Measurements from ENCODE around the gene GNG12. TPM values are rescaled to one million over a fixed set of nuclear protein-coding genes. Genes with fewer than 3 reads are reported as not detected.

The GNG12 gene
- polyA plus RNA-seq, 3 donors, result 0.03 TPM; not detected in 2

DNA sequence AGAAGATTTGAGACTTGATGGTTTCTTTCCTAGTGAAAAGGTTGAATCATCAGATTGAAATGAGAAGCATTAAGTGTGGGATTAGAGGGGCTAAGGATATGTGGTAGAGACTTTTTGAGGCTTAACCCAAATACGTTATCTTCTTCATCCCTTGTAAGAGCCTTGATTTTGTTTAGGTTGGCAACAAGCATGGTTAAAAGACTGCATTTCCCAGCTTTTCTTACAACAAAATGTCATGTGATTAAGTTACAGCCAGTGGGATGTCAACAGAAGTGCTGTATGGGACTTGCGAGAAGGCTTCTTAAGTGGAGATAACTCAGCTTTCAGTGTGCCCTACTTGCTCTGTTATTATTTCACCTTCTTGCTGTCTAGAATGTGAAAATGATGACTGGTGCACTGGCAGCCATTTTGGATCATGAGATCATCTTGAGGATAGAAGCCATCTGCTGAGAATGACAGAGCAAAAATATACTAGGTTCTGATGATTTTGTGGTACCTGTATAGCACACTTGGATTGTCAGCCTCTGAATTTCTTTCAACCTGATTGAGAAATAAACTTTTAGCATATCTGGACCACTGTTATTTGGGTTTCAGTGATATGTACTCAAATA lies 41.3 kb upstream of the GNG12 start:
- WGBS (ENCODE audit: insufficient coverage), result no CpG with 5 or more reads among the region's 2 CpGs
- H3K27me3 Mint-ChIP-seq (ENCODE audit: low read depth in 3 of 3), result peaks cover 2 to 4% (median 3%) of the 10 kb centered on the region in 3 donors
- no peaks in the 10 kb centered on the region for H3K36me3 ChIP-seq (replicated peaks in 1 of 2; ENCODE audit: control insufficient read depth in 1 of 2, insufficient read depth in 2 of 2, low read length in 2 of 2)
- no peak overlapping the region for H3K4me2 ChIP-seq (replicated peaks; ENCODE audit: extremely low read depth, low read length, poor library complexity, severe bottlenecking)
- H3K4me3 Mint-ChIP-seq, result no peak overlapping the region
- TF ChIP-seq, protein P1, sequence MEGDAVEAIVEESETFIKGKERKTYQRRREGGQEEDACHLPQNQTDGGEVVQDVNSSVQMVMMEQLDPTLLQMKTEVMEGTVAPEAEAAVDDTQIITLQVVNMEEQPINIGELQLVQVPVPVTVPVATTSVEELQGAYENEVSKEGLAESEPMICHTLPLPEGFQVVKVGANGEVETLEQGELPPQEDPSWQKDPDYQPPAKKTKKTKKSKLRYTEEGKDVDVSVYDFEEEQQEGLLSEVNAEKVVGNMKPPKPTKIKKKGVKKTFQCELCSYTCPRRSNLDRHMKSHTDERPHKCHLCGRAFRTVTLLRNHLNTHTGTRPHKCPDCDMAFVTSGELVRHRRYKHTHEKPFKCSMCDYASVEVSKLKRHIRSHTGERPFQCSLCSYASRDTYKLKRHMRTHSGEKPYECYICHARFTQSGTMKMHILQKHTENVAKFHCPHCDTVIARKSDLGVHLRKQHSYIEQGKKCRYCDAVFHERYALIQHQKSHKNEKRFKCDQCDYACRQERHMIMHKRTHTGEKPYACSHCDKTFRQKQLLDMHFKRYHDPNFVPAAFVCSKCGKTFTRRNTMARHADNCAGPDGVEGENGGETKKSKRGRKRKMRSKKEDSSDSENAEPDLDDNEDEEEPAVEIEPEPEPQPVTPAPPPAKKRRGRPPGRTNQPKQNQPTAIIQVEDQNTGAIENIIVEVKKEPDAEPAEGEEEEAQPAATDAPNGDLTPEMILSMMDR (IDR thresholded peaks at IDR 0.05), result no peak
- H3K27ac ChIP-seq (ENCODE audit: low read depth in 1 of 2, low read length in 2 of 2), result no peak overlapping the region
- H3K4me1 Mint-ChIP-seq, result no peaks in the 10 kb centered on the region
- no peaks in the 10 kb centered on the region for H3K4me1 ChIP-seq (ENCODE audit: control insufficient read depth in 1 of 2, insufficient read depth in 2 of 2, low read length in 2 of 2)
- no peaks in the 10 kb centered on the region for H3K27me3 ChIP-seq (ENCODE audit: control insufficient read depth in 2 of 2, insufficient read depth in 2 of 2, low read length in 2 of 2)
- no peak overlapping the region for H3K27ac Mint-ChIP-seq
- no peak for DNase-seq
- H3K4me3 ChIP-seq (replicated peaks in 1 of 3; ENCODE audit: low read depth in 2 of 3, low read length in 3 of 3), result no peak overlapping the region
- H3K36me3 Mint-ChIP-seq, result no peaks in the 10 kb centered on the region
- intact Hi-C loops (cut with micrococcal nuclease), result no loop called here
- H3K9ac ChIP-seq (ENCODE audit: insufficient read depth, low read length, poor library complexity, severe bottlenecking), result no peak overlapping the region
- no peak overlapping the region for H2AFZ ChIP-seq (ENCODE audit: insufficient read depth, low read depth, low read length, poor library complexity, severe bottlenecking)
- H3K79me2 ChIP-seq (ENCODE audit: insufficient read depth, low read length), result no peaks in the 10 kb centered on the region
- no peaks in the 10 kb centered on the region for H3K9me3 ChIP-seq (replicated peaks in 1 of 2; ENCODE audit: control insufficient read depth in 1 of 2, insufficient read depth in 1 of 2, low read length in 2 of 2)
- no peaks in the 10 kb centered on the region for H4K20me1 ChIP-seq (ENCODE audit: insufficient read depth, low read length)
- peaks cover 0 to 13% (median 5%) of the 10 kb centered on the region in 7 donors for H3K9me3 Mint-ChIP-seq

DNA sequence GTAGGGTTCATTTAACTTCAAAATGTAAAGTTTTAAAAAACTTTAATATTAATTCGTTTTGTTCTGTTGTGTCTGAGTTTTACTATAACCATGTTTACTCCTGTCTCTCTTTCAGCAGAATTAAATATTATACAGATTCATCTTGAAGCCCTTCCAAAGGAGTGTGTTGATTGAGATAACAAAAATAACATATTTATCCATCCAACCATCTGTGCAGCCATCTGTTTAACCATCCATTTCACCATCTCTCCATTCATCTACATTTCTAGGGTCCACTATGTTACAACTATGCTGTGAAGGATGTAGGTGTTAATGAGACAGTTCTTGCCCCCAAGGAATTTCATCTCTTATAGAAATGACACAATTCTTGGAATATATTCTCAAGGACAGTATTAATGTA lies 36.0 kb upstream of the GNG12 start:
- Histone ChIP-seq H3K9me3 (replicated peaks in 1 of 2; ENCODE audit: control insufficient read depth in 1 of 2, insufficient read depth in 1 of 2, low read length in 2 of 2) (no peaks in the 10 kb centered on the region), H3K27ac (ENCODE audit: low read depth in 1 of 2, low read length in 2 of 2) (no peak overlapping the region), H3K79me2 (ENCODE audit: insufficient read depth, low read length) (no peaks in the 10 kb centered on the region), H3K4me3 (replicated peaks in 1 of 3; ENCODE audit: low read depth in 2 of 3, low read length in 3 of 3) (no peak overlapping the region), H3K27me3 (ENCODE audit: control insufficient read depth in 2 of 2, insufficient read depth in 2 of 2, low read length in 2 of 2) (no peaks in the 10 kb centered on the region), H3K9ac (ENCODE audit: insufficient read depth, low read length, poor library complexity, severe bottlenecking) (no peak overlapping the region), H3K4me1 (ENCODE audit: control insufficient read depth in 1 of 2, insufficient read depth in 2 of 2, low read length in 2 of 2) (no peaks in the 10 kb centered on the region), H4K20me1 (ENCODE audit: insufficient read depth, low read length) (no peaks in the 10 kb centered on the region), H3K36me3 (replicated peaks in 1 of 2; ENCODE audit: control insufficient read depth in 1 of 2, insufficient read depth in 2 of 2, low read length in 2 of 2) (no peaks in the 10 kb centered on the region), H2AFZ (ENCODE audit: insufficient read depth, low read depth, low read length, poor library complexity, severe bottlenecking) (no peak overlapping the region), H3K4me2 (replicated peaks; ENCODE audit: extremely low read depth, low read length, poor library complexity, severe bottlenecking) (no peak overlapping the region)
- H3K9me3 Mint-ChIP-seq, result peaks cover 0 to 7% (median 2%) of the 10 kb centered on the region in 7 donors
- H3K27me3 Mint-ChIP-seq (ENCODE audit: low read depth in 3 of 3), result peaks cover 2 to 4% (median 3%) of the 10 kb centered on the region in 3 donors
- intact Hi-C loops (cut with micrococcal nuclease), result no loop called here
- WGBS (ENCODE audit: insufficient coverage), result no CpG with 5 or more reads among the region's 1 CpG
- no peak overlapping the region for H3K27ac Mint-ChIP-seq
- no peak overlapping the region for H3K4me3 Mint-ChIP-seq
- DNase-seq, result no peak
- H3K36me3 Mint-ChIP-seq, result no peaks in the 10 kb centered on the region
- no peaks in the 10 kb centered on the region for H3K4me1 Mint-ChIP-seq
- TF ChIP-seq, protein P1 (IDR thresholded peaks at IDR 0.05), result no peak

Data from CD14-positive monocyte (primary cell).